Activated T-cell treated with anti-CD3 and anti-CD28 coated beads for 24 hours (primary cell): ENCODE data around the gene ARHGAP22.

Experiments
- DNase-seq: peaks from one replicate; pipeline ENCODE4 v3.0.0-alpha.2; 2020; ENCODE audit warnings: low read depth

The ARHGAP22 gene

DNA sequence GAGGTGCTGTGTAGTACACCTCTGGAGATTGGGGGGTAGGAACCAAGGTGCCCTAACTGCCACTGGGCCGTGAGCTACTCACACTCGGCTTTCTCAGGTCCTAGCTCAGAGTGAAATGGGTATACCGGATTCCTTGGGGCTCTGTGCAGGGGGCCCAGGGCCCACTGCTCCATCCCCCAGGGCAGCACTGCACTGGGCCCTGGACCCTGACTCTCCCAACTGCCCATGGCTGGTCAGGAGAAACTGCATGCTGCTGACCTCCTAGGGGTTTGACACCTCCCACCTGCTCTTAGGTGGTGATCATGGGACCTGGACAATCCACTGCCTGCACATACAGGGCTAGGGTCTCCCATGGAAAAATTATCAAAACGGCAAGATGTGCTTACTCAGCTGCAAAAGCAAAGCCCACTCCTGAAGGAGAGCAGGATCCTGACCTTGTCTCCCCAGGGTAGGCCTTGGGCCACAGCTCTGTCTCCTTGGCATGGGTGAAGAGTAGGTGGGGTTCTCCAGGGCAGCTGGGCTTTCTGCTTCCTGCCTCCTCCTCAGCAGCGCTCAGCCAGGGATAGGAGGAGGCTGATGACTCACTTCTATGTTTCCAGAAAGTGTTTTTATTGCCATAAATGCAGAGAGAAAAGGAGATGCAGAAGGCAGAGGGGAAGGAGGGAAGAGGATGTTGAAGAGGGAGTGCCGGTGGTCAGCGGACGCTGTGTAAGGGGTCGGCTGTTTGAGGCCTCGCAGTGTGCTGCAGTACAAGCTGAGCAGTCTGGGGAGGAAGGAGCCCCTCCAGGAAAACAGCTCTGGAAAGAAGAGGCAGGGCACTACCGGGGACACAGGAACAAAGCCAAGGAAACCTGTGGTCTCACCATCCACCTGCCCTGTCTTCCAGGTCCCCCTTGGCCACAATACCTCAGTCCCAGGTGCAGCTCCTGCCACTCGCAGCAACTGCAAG, 107.8 kb downstream of the ARHGAP22 start:
- DNase-seq, result no peak

DNA sequence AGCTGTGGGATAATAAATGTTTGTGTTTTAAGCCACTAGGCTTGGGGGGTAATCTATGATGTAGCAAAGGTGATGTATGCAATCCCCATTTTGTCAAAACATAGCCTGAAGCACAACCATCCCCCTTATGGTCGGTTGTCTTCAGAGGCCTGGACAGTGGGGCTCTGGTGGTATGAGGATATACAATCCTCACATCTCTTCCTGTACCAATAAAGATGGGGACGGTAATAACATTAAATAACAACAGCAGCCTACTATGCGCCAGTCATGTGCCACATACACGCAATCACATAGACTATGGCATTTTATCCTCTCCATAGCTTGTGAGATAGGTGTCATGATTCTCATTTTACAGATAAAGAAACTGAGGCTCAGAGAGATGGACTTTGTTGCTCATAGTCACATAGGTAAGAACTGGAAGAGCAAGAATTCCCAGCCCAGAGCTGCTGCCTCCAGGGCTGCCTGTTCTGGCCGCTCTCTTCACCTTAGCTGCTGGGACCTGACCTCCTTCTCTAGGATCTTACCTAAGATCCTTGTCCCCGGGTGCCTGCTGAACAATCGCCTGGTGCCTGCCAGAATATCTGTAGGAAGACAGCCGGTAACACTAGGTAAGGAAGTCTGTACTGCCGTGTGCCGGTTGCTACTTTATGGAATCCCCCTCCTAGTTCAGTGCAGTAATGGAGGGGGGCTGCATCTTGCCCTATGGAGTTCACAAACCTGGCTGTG, 108.6 kb downstream of the ARHGAP22 start:
- DNase-seq, result no peak

DNA sequence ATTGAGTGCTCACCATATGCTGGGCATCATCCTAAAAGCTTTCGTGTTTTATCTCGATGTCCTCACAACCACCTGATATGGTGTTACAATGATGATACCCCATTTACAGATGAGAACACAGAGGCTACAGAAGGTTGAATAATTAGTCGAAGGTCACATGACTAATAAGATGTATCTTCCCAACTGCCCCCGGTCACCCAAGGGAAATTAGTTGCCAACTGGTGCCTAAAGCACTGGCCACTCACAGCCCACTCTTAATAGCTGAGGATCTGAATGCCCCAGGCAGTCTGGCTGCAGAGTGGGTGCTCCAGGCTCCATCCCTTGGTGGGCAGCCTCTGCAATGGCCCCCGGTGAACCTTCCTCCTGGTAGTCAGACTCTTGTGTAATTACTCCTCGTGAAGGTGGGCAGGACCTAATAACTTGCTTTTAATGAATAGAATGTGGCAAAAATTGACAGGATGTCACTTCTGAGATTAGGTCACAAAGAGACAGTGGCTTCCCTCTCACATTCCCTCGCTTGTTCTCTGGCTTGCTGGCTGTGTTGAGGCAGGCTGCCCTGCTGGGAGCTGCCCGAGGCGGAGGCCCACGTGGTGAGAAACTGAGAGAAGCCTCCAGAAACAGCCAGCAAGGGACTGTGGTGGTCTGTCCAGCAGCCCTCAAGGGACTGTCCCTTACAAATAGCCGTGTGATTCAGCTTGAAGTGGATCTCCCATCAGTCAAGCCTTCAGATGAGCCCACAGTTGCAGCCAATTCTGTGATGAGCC, 109.4 kb downstream of the ARHGAP22 start:
- DNase-seq, result no peak

DNA sequence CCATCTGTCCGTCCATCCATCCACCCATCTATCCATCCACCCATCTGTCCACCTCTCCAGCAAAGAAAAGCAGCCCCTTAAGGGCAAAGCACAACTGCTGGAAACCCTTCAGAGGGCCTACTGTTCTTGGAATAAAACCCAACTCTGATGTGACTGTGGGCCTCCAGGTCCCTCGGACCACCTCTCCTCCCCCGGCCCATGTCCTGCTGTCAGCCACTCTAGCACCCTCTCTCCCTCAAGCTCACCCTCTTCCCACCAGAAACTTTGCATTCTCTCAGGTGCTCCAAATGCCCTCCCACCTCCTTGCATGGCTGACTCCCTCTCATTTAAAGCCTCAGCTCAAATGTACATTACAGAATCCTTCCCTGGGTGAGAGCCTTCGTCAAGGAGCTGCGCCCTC, 110.3 kb downstream of the ARHGAP22 start:
- no peak for DNase-seq

DNA sequence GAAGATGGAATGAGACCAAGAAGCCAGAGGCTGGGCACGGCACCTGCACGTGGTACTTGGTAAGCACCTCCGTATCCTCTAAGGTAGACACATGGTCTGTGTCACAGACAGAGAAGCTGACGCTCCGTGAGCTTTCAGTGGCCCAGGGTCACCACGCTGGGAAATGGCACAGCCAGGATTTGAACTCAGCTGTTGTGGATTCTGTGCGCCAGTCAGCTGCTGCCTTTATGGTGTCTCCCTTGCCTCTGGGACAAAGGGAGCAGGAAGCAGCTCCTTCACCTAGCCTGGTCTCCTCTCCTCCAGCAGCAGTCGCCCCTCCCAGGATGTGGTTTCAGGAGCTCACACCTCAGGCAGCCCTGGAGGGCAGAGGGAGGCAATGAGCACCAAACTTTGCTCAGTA, 110.8 kb downstream of the ARHGAP22 start:
- DNase-seq, result no peak

DNA sequence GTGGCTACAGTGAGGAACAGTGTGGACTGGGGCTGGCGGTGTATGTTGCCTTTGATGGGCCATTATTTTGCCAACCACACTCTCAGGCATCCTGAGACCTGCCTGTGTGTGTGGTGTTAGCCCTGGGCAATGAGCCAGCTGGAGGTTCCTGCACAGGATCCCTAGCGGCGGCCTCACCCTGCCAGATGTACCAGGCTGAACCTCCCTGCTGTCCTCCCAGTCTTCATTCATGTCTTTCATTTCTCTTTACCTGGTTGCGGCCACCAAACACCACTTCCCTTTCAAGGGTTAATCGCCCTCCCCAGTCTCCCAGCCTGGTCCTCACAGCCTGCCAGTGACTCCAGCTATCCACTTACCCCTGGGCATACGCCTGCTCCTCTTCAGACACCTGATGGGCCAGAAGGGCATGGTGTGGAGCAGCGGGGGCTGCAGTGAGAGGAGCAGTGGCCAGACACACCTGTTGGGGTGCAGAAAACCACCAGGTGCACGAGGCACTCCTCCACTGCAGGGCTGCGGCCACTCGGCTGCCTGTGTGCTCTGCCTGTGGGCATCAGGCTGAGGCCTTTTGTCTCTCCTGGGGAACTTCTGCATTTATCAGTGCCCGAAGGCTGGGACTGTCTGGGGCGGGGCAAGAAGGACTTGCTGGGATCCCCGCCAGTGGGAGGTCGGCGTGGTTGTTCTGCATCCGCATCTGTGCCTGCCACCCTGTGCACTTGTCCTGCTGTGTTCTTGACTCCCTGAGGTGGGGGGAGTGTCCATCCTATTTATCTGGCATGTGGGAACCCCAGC, 111.6 kb downstream of the ARHGAP22 start:
- DNase-seq, result no peak

DNA sequence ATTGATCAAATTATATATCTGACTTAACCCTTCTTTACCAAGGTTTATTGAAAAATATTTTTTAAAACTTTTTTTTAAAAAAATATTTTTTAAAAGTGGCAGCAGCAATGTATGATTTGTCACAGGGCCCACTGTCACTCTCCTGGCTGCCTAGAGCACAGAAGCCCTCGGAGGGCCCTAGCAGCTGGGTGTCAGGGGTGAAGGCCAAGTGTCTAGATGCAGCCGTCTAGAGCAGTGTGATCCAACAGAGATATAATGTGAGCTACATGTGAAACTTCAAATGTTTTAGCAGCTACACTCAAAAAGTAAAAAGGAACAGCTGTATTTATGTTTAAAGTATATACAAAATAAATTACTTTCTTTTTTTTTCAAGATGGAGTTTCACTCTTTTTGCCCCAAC, 112.7 kb downstream of the ARHGAP22 start:
- no peak for DNase-seq

DNA sequence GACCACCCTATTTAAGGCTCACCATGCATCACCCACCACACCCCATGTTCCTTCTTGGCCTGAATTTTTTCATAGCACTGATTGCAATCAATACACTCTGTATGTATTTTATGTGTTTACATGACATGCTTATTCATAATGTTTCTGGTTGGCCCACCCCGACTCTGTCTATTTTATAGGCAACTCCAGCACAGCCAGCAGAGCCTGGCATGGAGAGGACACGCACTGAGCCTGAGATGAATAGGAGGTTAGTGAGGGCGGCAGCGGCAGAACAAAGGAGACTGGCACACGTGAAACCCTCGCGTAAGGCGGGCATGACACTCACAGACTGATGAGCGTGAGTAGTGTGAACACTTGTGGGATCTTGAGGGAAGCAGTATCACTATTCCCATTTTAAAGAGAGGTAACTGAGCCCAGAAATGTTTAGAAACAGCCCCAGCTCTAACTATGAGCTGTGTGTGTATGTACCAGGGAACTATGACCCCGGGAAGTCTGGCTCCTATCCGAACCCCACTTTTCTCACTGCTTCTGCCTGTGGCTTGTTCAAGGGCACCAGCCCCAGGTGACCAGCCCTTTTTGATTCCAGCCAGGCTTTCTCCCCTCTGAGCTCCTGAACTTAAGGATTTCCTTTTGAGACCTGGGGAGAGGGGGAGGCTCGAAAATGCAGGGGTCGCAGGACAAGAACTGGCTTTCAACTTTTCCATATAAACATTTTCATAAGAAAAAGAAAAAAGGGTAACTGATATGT, 113.3 kb downstream of the ARHGAP22 start:
- DNase-seq, result no peak

DNA sequence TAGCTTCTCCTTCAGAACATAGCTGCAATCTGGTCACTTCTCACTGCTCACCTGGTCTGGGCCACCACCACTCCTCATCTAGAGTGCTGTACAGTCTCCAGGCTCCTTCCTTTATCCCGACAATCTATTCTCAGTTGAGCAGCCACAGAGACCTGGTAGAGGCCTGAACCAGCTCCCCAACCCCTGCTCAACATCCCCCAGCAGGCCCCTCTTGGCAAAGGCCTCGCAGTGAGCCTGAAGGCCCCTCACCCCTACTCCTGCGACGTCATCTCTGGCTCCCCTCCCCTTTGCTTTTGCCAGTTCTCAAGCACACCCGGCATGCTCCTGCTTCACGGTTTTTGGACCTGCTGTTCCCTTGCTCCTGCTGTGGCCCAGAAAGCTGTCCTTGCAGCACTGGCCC, 113.9 kb downstream of the ARHGAP22 start:
- no peak for DNase-seq

DNA sequence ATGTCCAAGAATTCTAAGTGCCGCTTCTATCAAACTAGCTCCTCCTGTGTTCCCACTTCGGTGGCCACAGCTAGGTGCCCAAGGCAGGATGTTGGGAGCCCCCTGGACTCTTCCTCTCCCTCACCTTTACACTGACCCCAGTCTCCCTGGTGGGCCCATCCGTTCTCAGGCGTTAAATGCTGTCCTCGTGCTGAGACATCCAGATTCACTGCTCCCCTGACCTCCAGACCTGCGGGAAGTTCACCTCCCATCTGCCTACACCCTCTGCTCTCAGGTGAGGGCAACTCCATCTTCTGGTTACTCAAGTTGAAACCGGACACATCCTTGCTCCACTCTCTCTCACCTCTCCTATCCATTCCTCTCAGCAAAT, 114.3 kb downstream of the ARHGAP22 start:
- no peak for DNase-seq

DNA sequence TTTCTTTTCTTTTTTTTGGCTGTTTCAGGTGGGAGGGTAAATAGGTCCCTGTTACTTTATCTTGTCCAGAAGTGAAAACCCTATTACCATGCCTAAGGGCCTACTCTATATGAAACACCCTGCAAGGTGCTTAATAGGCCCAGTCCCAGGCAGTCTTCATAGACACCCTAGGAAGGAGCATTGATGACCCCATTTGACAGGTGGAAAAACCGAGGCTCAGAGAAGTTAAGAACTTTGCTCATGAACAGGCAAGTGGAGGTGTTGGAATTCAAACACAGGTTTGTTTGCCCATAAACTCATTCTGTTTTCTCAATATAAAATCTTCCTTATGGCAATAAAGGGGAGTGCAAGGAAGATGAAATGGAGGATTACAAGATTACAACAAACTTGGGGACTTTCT, 115.8 kb downstream of the ARHGAP22 start:
- no peak for DNase-seq

DNA sequence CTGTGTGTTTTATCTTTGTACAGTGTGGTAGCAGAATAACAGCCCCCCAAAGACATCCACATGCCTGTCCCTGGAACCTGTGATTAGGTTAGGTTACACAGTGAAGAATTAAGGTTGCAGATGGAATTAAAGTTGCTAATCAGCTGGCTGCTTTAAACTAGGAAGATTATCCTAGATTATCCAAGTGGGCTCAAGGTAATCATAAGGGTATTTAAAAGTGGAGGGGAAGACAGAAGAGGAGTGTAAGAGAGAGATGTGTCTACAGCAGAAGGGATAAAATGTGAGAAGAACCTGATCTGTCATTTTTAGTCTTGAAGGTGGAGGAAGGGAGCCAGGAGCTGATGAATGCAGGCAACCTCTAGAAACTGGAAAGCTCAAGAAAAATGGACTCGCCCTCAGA, 117.6 kb downstream of the ARHGAP22 start:
- no peak for DNase-seq

DNA sequence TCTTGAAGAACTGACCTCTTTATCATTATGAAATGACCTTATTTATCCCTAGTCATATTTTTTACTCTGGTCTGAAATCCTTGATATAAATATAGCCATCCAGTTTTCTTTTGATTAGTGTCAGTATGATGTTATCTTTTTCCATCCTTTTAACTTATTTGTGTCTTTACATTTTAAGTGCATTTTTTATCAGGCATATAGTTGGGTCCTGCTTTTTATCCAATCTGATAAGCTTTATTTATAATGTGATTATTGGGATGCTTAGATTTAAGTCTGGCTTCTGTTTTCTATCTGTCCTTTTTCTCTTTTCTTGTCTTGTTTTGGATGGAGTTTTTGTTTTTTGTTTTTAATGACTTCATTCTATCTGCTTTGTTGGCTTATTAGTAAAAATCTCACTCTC, 119.2 kb downstream of the ARHGAP22 start:
- no peak for DNase-seq

DNA sequence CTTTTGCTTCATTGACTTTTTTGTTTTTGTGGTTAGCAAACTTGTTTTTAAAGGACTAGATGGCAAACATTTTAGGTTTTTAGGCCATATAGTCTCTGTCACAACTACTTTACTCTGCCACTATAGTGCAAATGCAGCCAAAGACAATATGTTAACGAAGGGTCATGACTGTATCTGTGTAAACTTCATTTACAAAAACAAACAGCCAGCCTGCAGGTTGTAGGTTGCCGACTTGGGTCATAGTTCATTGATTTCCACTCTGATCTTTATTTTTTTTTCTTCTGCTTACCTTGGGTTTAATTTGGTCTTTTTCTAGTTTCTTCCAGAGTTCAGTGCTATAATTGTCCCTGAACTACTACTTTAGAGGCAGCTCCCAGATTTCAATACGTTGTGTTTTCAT, 120.0 kb downstream of the ARHGAP22 start:
- DNase-seq, result no peak

DNA sequence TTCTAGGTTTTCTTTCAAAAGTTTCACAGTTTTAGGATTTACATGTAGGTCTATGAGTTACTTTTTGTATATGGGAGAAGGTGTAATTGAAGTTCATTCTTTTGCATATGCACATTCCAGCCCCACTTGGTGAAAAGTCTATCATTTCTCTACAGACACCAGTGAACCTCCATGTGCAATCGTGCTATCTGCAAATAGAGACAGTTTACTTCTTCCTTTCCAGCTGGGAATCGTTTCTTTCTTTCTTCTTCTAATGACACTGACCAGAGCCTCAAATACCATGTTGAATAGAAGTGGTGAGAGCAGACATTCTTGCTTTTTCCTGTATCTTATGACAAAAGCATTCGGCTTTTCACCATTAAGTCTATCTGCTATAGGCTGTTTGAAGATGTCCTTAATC, 122.7 kb downstream of the ARHGAP22 start:
- DNase-seq, result no peak

DNA sequence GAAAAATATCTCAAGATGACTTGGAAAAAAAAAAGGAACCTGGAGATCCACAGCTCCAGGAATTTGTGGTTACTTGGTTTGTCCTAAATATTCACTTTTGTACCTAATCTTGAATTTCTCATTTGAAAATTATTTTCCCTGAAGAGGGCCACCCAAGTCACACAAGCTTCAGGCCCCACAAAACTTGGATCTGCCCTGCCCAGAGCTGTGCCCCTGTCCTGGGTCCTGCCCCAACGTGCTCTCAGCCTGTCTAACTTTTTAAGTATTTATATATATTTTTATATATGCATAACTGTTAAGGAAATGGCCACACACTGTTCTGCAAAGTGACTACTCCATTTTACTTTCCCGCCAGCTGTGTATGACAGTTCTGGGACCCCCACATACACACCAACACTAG, 123.5 kb downstream of the ARHGAP22 start:
- no peak for DNase-seq

DNA sequence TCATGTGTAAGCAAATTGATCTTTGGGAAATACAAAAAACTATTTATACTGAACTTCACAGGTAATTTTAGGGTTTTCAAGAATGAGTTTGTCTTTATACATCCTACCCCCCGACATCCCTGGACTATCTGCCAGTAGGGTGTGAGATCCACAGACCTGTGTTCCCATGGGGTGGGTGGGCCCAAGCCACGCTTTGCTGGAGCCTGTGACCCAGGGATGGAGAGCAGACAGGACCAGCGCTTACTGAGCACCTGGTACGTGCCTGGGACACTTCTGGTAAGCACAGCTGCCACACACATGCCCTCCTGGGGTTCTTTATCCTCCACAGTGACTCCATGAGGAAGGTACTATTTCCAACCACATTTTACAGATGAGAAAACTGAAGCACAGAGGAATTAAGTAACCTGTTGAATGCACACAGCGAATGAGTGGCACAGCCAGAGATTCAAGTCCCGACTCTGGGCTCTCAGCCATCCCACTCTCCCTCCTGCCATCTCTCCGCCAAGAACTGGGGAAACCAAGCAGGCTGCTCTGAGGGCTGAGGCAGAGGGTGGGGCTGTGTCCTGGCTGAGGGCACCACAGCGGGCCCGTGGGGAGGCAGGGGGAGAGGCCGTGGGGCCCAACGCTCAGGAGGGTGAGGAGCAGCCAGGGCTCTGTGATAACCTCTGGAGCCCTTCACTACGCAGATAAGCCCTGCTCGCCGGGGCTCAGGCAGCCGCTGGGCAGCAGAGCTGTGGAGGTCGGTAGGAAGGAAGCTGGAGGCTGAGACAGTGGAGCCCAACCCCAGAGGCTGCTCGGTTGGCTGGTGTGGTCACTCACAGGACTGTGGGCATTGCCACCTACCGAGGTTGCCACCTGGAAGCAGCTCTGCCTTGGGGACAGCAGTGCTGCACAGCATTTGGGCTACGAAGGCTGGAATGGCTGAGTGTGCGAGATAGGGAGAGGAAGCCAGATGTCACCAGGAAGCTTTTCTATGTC, 124.2 kb downstream of the ARHGAP22 start:
- DNase-seq, result no peak

DNA sequence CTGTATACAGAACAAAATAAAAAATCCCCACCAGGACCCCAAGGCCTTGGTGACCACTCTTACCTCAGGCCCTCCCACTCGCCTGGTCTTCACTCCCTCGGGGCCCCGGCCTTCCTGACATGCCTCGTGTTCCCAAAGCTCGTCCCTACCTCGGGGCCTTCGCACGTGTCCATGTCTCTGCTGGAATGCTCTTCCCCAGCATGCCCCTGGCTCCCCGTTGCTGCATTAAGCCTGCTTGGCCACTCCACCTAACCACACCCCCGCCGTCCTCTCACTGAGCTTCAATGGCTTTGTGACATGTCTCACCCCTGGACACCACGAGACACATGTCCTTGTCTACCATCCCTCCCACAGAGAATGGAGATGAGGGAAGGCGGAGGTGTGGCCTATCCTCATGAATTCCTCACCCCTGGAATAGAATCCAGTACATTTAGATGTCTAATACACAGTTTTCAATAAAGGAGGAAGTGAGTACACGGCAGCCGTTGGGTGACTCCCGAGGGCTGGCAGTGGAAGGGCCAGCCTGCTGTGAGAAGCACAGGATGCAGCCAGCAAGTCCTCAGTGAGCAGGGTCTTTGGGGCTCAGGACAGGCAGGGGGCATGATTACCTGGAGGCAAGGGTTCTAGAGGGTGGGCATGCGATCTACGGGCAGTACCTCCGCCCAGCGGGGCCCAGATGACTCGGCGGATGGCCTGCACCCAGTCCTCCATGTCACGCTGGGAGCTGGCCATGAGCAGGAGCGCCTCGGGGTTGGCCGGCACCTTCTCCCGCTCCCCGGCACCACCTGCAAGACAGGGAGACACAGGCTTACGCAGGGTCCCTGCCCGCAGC, 125.7 kb downstream of the ARHGAP22 start:
- DNase-seq, result no peak

DNA sequence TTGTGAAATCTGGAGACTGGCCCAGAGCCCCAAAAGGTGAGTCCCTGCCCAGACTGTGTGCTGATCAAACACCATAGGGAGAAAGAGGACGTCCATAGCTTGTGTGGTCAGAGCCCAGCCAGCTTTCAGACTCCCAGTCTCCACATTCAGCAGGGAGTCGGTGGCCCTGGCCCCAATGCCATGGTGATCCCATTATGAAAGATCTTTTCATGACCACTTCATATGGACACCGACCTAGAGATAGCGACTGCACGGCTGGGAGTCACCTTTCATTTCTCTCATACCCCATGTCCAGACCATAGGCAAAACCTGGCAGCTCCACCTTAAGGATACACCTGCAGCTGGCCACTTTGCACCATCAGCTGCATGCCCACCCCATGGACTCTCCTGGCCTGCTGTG, 126.4 kb downstream of the ARHGAP22 start:
- no peak for DNase-seq
